ENCODE data around the gene TMSB4X.
"Not testable (repeated sequence)": the region's sequence is repeated elsewhere in the genome, so short reads cannot be mapped to it uniquely, and the experiment has no call there.

TMSB4X gene

GRCh38 chrX:12978205-12979025 lies 3.5 kb downstream of the TMSB4X start:
- Histone ChIP-seq H3K27ac (replicated peaks) (peak overlapping the region; percentile 99), H3K4me3 (replicated peaks; ENCODE audit: insufficient read depth, low read length) (no peak overlapping the region), H3K27me3 (ENCODE audit: insufficient read depth, poor library complexity, severe bottlenecking) (no peaks in the 10 kb centered on the region)
- DNase-seq (ENCODE audit: low read depth in 1 of 2, low spot score in 1 of 2), result peak in 1 of 2 experiments; percentile 87
- TF ChIP-seq GABPA (IDR thresholded peaks at IDR 0.05; ENCODE audit: low read depth), result no peak
- TF ChIP-seq REST (IDR thresholded peaks at IDR 0.05; ENCODE audit: insufficient replicate concordance, low read depth), result no peak
- TF ChIP-seq CTCF (IDR thresholded peaks at IDR 0.05; ENCODE audit: insufficient read depth, low read length), result no peak
- TF ChIP-seq POLR2AphosphoS5 (IDR thresholded peaks at IDR 0.05; ENCODE audit: low read depth), result peak; percentile 99
- TF ChIP-seq SPI1 (IDR thresholded peaks at IDR 0.05; ENCODE audit: borderline replicate concordance, low read depth), result no peak

- no peak overlapping the region for H3K4me3 ChIP-seq (replicated peaks; ENCODE audit: insufficient read depth, low read length)
- H3K27me3 ChIP-seq (ENCODE audit: insufficient read depth, poor library complexity, severe bottlenecking), result no peaks in the 10 kb centered on the region
- no peak for TF ChIP-seq GABPA (IDR thresholded peaks at IDR 0.05; ENCODE audit: low read depth)
- TF ChIP-seq REST (IDR thresholded peaks at IDR 0.05; ENCODE audit: insufficient replicate concordance, low read depth), result no peak
- TF ChIP-seq SPI1 (IDR thresholded peaks at IDR 0.05; ENCODE audit: borderline replicate concordance, low read depth), result no peak
- TF ChIP-seq POLR2AphosphoS5 (IDR thresholded peaks at IDR 0.05; ENCODE audit: low read depth), result no peak
- TF ChIP-seq CTCF (IDR thresholded peaks at IDR 0.05; ENCODE audit: insufficient read depth, low read length), result no peak
- H3K27ac ChIP-seq (replicated peaks), result peak overlapping the region; percentile 99
- DNase-seq (ENCODE audit: low read depth in 1 of 2, low spot score in 1 of 2), result no peak
These were observed 4.2 kb downstream of the TMSB4X start for GRCh38 chrX:12979026-12979607.

GRCh38 chrX:12979616-12980015 lies 4.7 kb downstream of the TMSB4X start:
- DNase-seq (ENCODE audit: low read depth in 1 of 2, low spot score in 1 of 2), result no peak
- TF ChIP-seq REST (IDR thresholded peaks at IDR 0.05; ENCODE audit: insufficient replicate concordance, low read depth) (no peak), SPI1 (IDR thresholded peaks at IDR 0.05; ENCODE audit: borderline replicate concordance, low read depth) (no peak), CTCF (IDR thresholded peaks at IDR 0.05; ENCODE audit: insufficient read depth, low read length) (no peak), POLR2AphosphoS5 (IDR thresholded peaks at IDR 0.05; ENCODE audit: low read depth) (no peak), GABPA (IDR thresholded peaks at IDR 0.05; ENCODE audit: low read depth) (no peak)
- no peak overlapping the region for H3K4me3 ChIP-seq (replicated peaks; ENCODE audit: insufficient read depth, low read length)
- peak overlapping the region; percentile 99 for H3K27ac ChIP-seq (replicated peaks)
- H3K27me3 ChIP-seq (ENCODE audit: insufficient read depth, poor library complexity, severe bottlenecking), result no peaks in the 10 kb centered on the region

- DNase-seq (ENCODE audit: low read depth in 1 of 2, low spot score in 1 of 2); H3K27me3 ChIP-seq (ENCODE audit: insufficient read depth, poor library complexity, severe bottlenecking); H3K4me3 ChIP-seq (replicated peaks; ENCODE audit: insufficient read depth, low read length): not testable (repeated sequence)
- peak overlapping the region; percentile 99 for H3K27ac ChIP-seq (replicated peaks)
These were observed 5.1 kb downstream of the TMSB4X start for GRCh38 chrX:12980039-12980438.
